ENCODE results near the gene CLEC18B. TPM values are rescaled to one million over a fixed set of nuclear protein-coding genes. Genes with fewer than 3 reads are reported as not detected.
"Not testable (repeated sequence)": the region's sequence is repeated elsewhere in the genome, so short reads cannot be mapped to it uniquely, and the experiment has no call there.

CLEC18B gene

DNA sequence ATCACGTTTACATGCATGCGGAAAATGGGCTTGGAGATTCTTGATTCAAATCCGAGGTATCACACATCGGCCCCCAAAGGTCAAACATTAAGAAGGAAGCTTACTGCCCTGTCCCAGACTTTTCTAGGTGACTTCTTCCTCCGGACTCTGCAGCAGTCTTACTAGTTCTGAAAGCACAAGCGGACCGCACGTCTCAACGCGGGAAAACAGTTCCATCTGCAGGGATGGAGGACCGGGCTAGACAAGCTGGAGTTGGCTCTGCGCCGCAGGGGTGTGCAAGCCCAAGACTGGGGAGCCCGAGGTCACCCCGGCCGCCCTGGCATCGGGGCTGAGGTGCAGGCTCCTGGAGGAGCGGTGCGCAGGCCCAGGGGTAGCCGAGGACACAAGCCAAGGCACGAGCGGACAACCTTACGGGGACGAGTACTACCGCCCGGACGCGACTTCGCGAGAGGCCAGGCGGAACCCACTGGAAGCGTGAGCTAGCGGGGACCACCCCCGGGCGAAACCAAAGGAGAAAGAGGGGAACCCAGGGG lies 53.7 kb downstream of the CLEC18B start:
- peak overlapping the region; percentile 94 for H3K4me2 ChIP-seq (ENCODE audit: low read length)
- not testable (repeated sequence) for H3K27me3 ChIP-seq (ENCODE audit: control insufficient read depth, insufficient read depth, low read length); H3K9me3 ChIP-seq (replicated peaks; ENCODE audit: low read length); H3K36me3 ChIP-seq (ENCODE audit: insufficient read depth, low read length); H3K4me1 ChIP-seq (ENCODE audit: control insufficient read depth, insufficient read depth, low read length)
- H3K4me3 ChIP-seq (ENCODE audit: low read length) = peak overlapping the region; percentile 94
- peak overlapping the region; percentile 89 for H3K9ac ChIP-seq (ENCODE audit: low read depth, low read length)

DNA sequence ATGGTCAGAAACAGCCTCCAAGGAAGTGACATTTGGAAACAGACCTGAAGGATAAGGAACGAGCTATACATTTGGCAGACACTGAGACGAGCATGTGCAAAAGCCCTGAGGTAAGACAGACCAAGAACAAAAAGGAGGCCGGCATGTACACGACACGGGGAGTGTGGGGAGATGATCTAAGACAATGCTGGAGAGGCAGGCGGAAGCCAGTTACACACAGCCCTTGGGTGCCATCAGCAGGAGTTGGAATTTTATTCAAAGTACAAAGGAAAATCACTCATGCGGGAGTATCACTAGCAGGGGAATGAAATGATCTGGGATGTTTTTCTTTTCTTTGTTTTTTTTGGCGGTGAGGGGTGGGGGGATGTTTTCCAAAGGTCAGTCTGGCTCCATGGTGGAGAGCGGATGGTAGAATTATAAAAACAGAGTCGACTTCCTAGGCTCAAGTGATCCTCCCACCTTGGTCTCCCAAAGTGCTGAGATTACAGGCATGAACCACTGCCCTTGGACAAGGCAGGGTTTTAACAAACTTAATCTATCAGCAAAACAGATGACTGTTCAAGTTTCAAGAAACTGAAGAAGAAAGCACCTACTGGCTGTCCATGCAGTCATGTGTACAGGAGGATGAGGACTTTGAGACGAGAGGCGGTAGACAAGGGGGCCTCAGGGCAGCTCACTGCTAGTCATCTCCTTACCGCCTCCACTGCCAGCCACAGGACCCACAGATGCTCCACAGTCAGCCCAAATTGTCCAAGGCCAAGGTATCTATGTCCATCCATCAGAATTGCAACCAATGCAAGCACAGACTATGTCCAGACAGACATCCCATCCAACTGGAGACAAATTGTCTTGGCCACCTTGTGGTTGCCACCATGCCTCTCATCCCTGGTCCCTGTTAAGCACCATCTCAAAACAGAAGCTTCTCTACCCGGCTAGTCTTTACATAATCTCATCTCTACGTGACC lies 59.4 kb downstream of the CLEC18B start:
- peaks cover 14% of the 10 kb centered on the region for H3K36me3 ChIP-seq (ENCODE audit: insufficient read depth, low read length)
- H3K27me3 ChIP-seq (ENCODE audit: control insufficient read depth, insufficient read depth, low read length); H3K4me2 ChIP-seq (ENCODE audit: low read length); H3K4me3 ChIP-seq (ENCODE audit: low read length); H3K9ac ChIP-seq (ENCODE audit: low read depth, low read length); H3K4me1 ChIP-seq (ENCODE audit: control insufficient read depth, insufficient read depth, low read length); H3K9me3 ChIP-seq (replicated peaks; ENCODE audit: low read length): not testable (repeated sequence)

Small RNA genes within 50 kb of the gene (small RNA-seq; reads per million reads assigned to genes)
- not detected for gene AC009053.4
- not detected for gene RF00019
- not detected for gene RNU6-237P
